ENCODE data around the gene ALAD. TPM values are rescaled to one million over a fixed set of nuclear protein-coding genes. Genes with fewer than 3 reads are reported as not detected.
A peak's percentile ranks its signal among the peaks of the same experiment; 100 is the strongest.

Gene ALAD
- total and polyA plus RNA-seq, 9 of the 15 experiments (the other 6 are each of a cell fraction or from before 2014, with no cell fraction given): 1.3 to 12.7 (median 6.8) TPM

GRCh38 chr9:113446323-113446740 is 45.2 kb upstream of the ALAD start (continued):
- TF ChIP-seq REST (IDR thresholded peaks at IDR 0.05; ENCODE audit: borderline replicate concordance) (peak; percentile 88), REST (CRISPR knock-in tag; IDR thresholded peaks at IDR 0.05; ENCODE audit: low read depth) (no peak), TEAD1 (CRISPR knock-in tag; IDR thresholded peaks at IDR 0.05) (0 out of 4 replicates have a peak, but pooled peaks of 1 of the 2 experiments have one; percentile 14), NUFIP1 (IDR thresholded peaks at IDR 0.05; ENCODE audit: partially characterized antibody) (no peak), DEAF1 (CRISPR knock-in tag; IDR thresholded peaks at IDR 0.05) (peak; percentile 95)
